Activated CD4-positive, alpha-beta T cell treated with anti-CD3 and anti-CD28 coated beads for 36 hours (primary cell): ENCODE data around the gene CHRM4. TPM values are rescaled to one million over a fixed set of nuclear protein-coding genes. Genes with fewer than 3 reads are reported as not detected.

Source experiments
- ATAC-seq: fragments of 200-7000 bp; cut with Tn5 transposase; one replicate; pipeline ENCODE4 v1.10.0; 2021; ENCODE audit warnings: mild to moderate bottlenecking, moderate library complexity
- CTCF ChIA-PET: fragments of 350-600 bp; sonication (Branson Sonifier 250); formaldehyde crosslinking; loops from one replicate; lab custom pipeline; 2021; ENCODE audit warnings: antibody characterized with exemption; lab: Charles Lee
- POLR2A ChIA-PET: fragments of 350-600 bp; sonication (Branson Sonifier 250); formaldehyde crosslinking; loops from one replicate; lab custom pipeline; 2021; ENCODE audit warnings: antibody characterized with exemption, inconsistent platforms; lab: Charles Lee
- DNase-seq: peaks from one replicate; pipeline ENCODE4 v3.0.0-alpha.2; 2020
- H3K27ac Mint-ChIP-seq: one replicate; pipeline ENCODE4 v1.8.0; 2021; ENCODE audit warnings: mixed read lengths
- H3K27me3 Mint-ChIP-seq: one replicate; pipeline ENCODE4 v1.8.0; 2021; ENCODE audit warnings: mixed read lengths
- H3K36me3 Mint-ChIP-seq: one replicate; pipeline ENCODE4 v1.8.0; 2021; ENCODE audit warnings: low read depth, mixed read lengths
- H3K4me1 Mint-ChIP-seq: one replicate; pipeline ENCODE4 v1.8.0; 2021; ENCODE audit warnings: mixed read lengths
- H3K4me3 Mint-ChIP-seq: one replicate; pipeline ENCODE4 v1.8.0; 2021; ENCODE audit warnings: mild to moderate bottlenecking, moderate library complexity, mixed read lengths
- H3K9me3 Mint-ChIP-seq: one replicate; pipeline ENCODE4 v1.8.0; 2021; ENCODE audit warnings: low read depth, mixed read lengths
- intact Hi-C, 2 experiments: fragments of 100-400 bp; cut with DNase I in 1 of 2; cut with micrococcal nuclease in 1 of 2; formaldehyde crosslinking; loops; one replicate each; pipeline versions ENCODE4 v1.14.2 to v1.15.1; 2022 to 2024; cut with DNase I, micrococcal nuclease
- total RNA-seq, 2 experiments: library from RNA; stranded (reverse); gene quantifications; one replicate each; pipeline ENCODE4 v1.2.3, GENCODE V29; 2021

Gene CHRM4
- total RNA-seq, 2 experiments from 2014 or later, result 0.19 TPM; not detected in 1

GRCh38 chr11:46360878-46361277, 30.7 kb downstream of the CHRM4 start:
- Mint-ChIP-seq H3K27ac (peak overlapping the region; percentile 96), H3K4me1 (peaks cover 70% of the 10 kb centered on the region), H3K27me3 (no peaks in the 10 kb centered on the region), H3K9me3 (no peaks in the 10 kb centered on the region), H3K4me3 (peak overlapping the region; percentile 72), H3K36me3 (peaks cover 2% of the 10 kb centered on the region)
- ATAC-seq (peak; percentile 44), DNase-seq (no peak)
- intact Hi-C loops, result loop anchor here in 1 of 2 experiments (10.0 kb wide), 1 partner anchor 56 kb away; no protein-coding TSS in a partner anchor
- CTCF ChIA-PET, result interaction anchor here (0.8 to 3.2 kb wide), 8 partner anchors 9 to 121 kb away, joined by 3 to 56 read pairs (median 4); partner anchors contain the start of gene DGKZ
- POLR2A ChIA-PET, result interaction anchor here (0.5 to 1.7 kb wide), 3 partner anchors 9 to 319 kb away, joined by 3 to 4 read pairs (median 3); partner anchors contain the start of gene DGKZ

- no peaks in the 10 kb centered on the region for H3K27me3 Mint-ChIP-seq
- no peak for DNase-seq
- intact Hi-C loops, result loop anchor here in 1 of 2 experiments (10.0 kb wide), 1 partner anchor 55 kb away; no protein-coding TSS in a partner anchor
- H3K4me1 Mint-ChIP-seq, result peaks cover 71% of the 10 kb centered on the region
- peaks cover 2% of the 10 kb centered on the region for H3K36me3 Mint-ChIP-seq
- H3K4me3 Mint-ChIP-seq, result no peak overlapping the region
- H3K9me3 Mint-ChIP-seq, result no peaks in the 10 kb centered on the region
- POLR2A ChIA-PET, result no interaction called here
- H3K27ac Mint-ChIP-seq, result peak overlapping the region; percentile 65
- ATAC-seq, result no peak
- CTCF ChIA-PET, result interaction anchor here (0.6 to 3.2 kb wide), 4 partner anchors 8 to 344 kb away, joined by 4 to 56 read pairs (median 13); no protein-coding TSS in a partner anchor
Measured at GRCh38 chr11:46359953-46360352, 31.6 kb downstream of the CHRM4 start.

GRCh38 chr11:46357483-46357936, 34.1 kb downstream of the CHRM4 start:
- ChIA-PET CTCF (interaction anchor here (0.8 to 11.1 kb wide), 2 partner anchors 9 to 32 kb away, joined by 4 to 141 read pairs; no protein-coding TSS in a partner anchor), POLR2A (interaction anchor here (1.2 kb wide), 1 partner anchor 12 kb away, joined by 3 read pairs; no protein-coding TSS in a partner anchor)
- intact Hi-C loops, result no loop called here

GRCh38 chr11:46356924-46357482, 34.6 kb downstream of the CHRM4 start:
- Mint-ChIP-seq H3K9me3 (no peaks in the 10 kb centered on the region), H3K4me3 (no peak overlapping the region), H3K27me3 (no peaks in the 10 kb centered on the region), H3K4me1 (peaks cover 78% of the 10 kb centered on the region), H3K27ac (peak overlapping the region; percentile 44), H3K36me3 (peaks cover 12% of the 10 kb centered on the region)
- ChIA-PET POLR2A (interaction anchor here (1.2 kb wide), 1 partner anchor 11 kb away, joined by 3 read pairs; no protein-coding TSS in a partner anchor), CTCF (interaction anchor here (0.8 to 11.1 kb wide), 2 partner anchors 10 to 32 kb away, joined by 4 to 141 read pairs; no protein-coding TSS in a partner anchor)
- ATAC-seq (no peak), DNase-seq (no peak)
- intact Hi-C loops, result no loop called here

More at GRCh38 chr11:46357483-46357936, 34.1 kb downstream of the CHRM4 start:
- Mint-ChIP-seq H3K4me3 (no peak overlapping the region), H3K27me3 (no peaks in the 10 kb centered on the region), H3K36me3 (peaks cover 10% of the 10 kb centered on the region), H3K27ac (peak overlapping the region; percentile 79), H3K9me3 (no peaks in the 10 kb centered on the region), H3K4me1 (peaks cover 79% of the 10 kb centered on the region)
- ATAC-seq, result no peak
- peak; percentile 18 for DNase-seq

GRCh38 chr11:46353698-46354097, 37.9 kb downstream of the CHRM4 start:
- peak overlapping the region; percentile 94 for H3K27ac Mint-ChIP-seq
- CTCF ChIA-PET, result interaction anchor here (0.6 to 13.2 kb wide), 12 partner anchors 7 to 435 kb away, joined by 3 to 141 read pairs (median 4); no protein-coding TSS in a partner anchor
- peaks cover 22% of the 10 kb centered on the region for H3K36me3 Mint-ChIP-seq
- POLR2A ChIA-PET, result interaction anchor here (0.9 kb wide), 1 partner anchor 12 kb away, joined by 3 read pairs; no protein-coding TSS in a partner anchor
- peak; percentile 88 for DNase-seq
- ATAC-seq, result peak; percentile 44
- peaks cover 93% of the 10 kb centered on the region for H3K4me1 Mint-ChIP-seq
- H3K4me3 Mint-ChIP-seq, result peak overlapping the region; percentile 76
- H3K9me3 Mint-ChIP-seq, result no peaks in the 10 kb centered on the region
- intact Hi-C loops, result loop anchor here in 1 of 2 experiments (2.0 kb wide), 1 partner anchor 13 kb away; no protein-coding TSS in a partner anchor
- H3K27me3 Mint-ChIP-seq, result no peaks in the 10 kb centered on the region

- ATAC-seq (peak; percentile 39), DNase-seq (peak; percentile 88)
- Mint-ChIP-seq H3K36me3 (peaks cover 23% of the 10 kb centered on the region), H3K9me3 (no peaks in the 10 kb centered on the region), H3K27me3 (no peaks in the 10 kb centered on the region), H3K4me3 (peak overlapping the region; percentile 76), H3K4me1 (peaks cover 82% of the 10 kb centered on the region), H3K27ac (peak overlapping the region; percentile 94)
- ChIA-PET POLR2A (interaction anchor here (0.5 to 0.8 kb wide), 4 partner anchors 8 to 567 kb away, joined by 3 read pairs; no protein-coding TSS in a partner anchor), CTCF (interaction anchor here (0.6 to 13.2 kb wide), 28 partner anchors 9 to 349 kb away, joined by 3 to 141 read pairs (median 4); partner anchors contain the start of genes ATG13, CHRM4 and ZNF408)
- intact Hi-C loops, result loop anchor here (1.0 to 2.0 kb wide), 5 partner anchors 15 to 348 kb away; partner anchors contain the start of genes ARHGAP1 (in 1 of the 2) and PHF21A (in 1 of the 2)
Measured at GRCh38 chr11:46352063-46352841, 39.3 kb downstream of the CHRM4 start.

- CTCF ChIA-PET, result interaction anchor here (0.6 to 13.2 kb wide), 18 partner anchors 8 to 349 kb away, joined by 3 to 141 read pairs (median 6); partner anchors contain the start of genes CHRM4 and ZNF408
- no peaks in the 10 kb centered on the region for H3K27me3 Mint-ChIP-seq
- peaks cover 23% of the 10 kb centered on the region for H3K36me3 Mint-ChIP-seq
- POLR2A ChIA-PET, result interaction anchor here (0.5 to 0.8 kb wide), 4 partner anchors 9 to 568 kb away, joined by 3 read pairs; no protein-coding TSS in a partner anchor
- peak overlapping the region; percentile 76 for H3K4me3 Mint-ChIP-seq
- intact Hi-C loops, result loop anchor here (1.0 to 2.0 kb wide), 5 partner anchors 15 to 349 kb away; partner anchors contain the start of genes ARHGAP1 (in 1 of the 2) and PHF21A (in 1 of the 2)
- peaks cover 80% of the 10 kb centered on the region for H3K4me1 Mint-ChIP-seq
- ATAC-seq (no peak), DNase-seq (no peak)
- H3K27ac Mint-ChIP-seq, result peak overlapping the region; percentile 82
- H3K9me3 Mint-ChIP-seq, result no peaks in the 10 kb centered on the region
Measured at GRCh38 chr11:46351606-46352005, 40.0 kb downstream of the CHRM4 start.

GRCh38 chr11:46351148-46351547, 40.4 kb downstream of the CHRM4 start:
- POLR2A ChIA-PET, result no interaction called here
- peaks cover 80% of the 10 kb centered on the region for H3K4me1 Mint-ChIP-seq
- DNase-seq (no peak), ATAC-seq (no peak)
- peak overlapping the region; percentile 82 for H3K27ac Mint-ChIP-seq
- H3K36me3 Mint-ChIP-seq, result peaks cover 21% of the 10 kb centered on the region
- H3K27me3 Mint-ChIP-seq, result no peaks in the 10 kb centered on the region
- H3K9me3 Mint-ChIP-seq, result no peaks in the 10 kb centered on the region
- intact Hi-C loops, result no loop called here
- H3K4me3 Mint-ChIP-seq, result peak overlapping the region; percentile 76
- CTCF ChIA-PET, result interaction anchor here (0.6 to 13.2 kb wide), 10 partner anchors 8 to 108 kb away, joined by 3 to 141 read pairs (median 8); no protein-coding TSS in a partner anchor

- ChIA-PET CTCF (interaction anchor here (0.6 to 13.2 kb wide), 6 partner anchors 10 to 283 kb away, joined by 3 to 141 read pairs (median 32); no protein-coding TSS in a partner anchor), POLR2A (interaction anchor here (0.6 kb wide), 1 partner anchor 238 kb away, joined by 5 read pairs; no protein-coding TSS in a partner anchor)
- ATAC-seq, result no peak
- peaks cover 21% of the 10 kb centered on the region for H3K36me3 Mint-ChIP-seq
- intact Hi-C loops, result no loop called here
- H3K27me3 Mint-ChIP-seq, result no peaks in the 10 kb centered on the region
- H3K9me3 Mint-ChIP-seq, result no peaks in the 10 kb centered on the region
- H3K4me3 Mint-ChIP-seq, result no peak overlapping the region
- H3K4me1 Mint-ChIP-seq, result peaks cover 80% of the 10 kb centered on the region
- peak overlapping the region; percentile 82 for H3K27ac Mint-ChIP-seq
- DNase-seq, result no peak
Measured at GRCh38 chr11:46350695-46351094, 40.9 kb downstream of the CHRM4 start.
